Sigmoid colon (tissue), 4 donors: ENCODE data around the gene DTNA.

Experiments used
- CTCF ChIP-seq, 4 experiments: fragments of 450-650 bp in 3 of 4; fragments of 200-600 bp in 1 of 4; IDR thresholded peaks; one replicate each; pipeline ENCODE4 v1.5.1; 2016 to 2019; ENCODE audit warnings: antibody characterized with exemption in 4 of 4, mild to moderate bottlenecking in 3 of 4, moderate library complexity in 2 of 4
- EP300 ChIP-seq, 4 donors: sonication (generic); formaldehyde crosslinking; IDR thresholded peaks; one replicate each; pipeline ENCODE4 v1.6.1; 2017; ENCODE audit warnings: antibody characterized with exemption in 4 of 4
- POLR2A ChIP-seq, 2 donors: fragments of 450-650 bp; IDR thresholded peaks; one replicate each; pipeline ENCODE4 v1.6.1; 2016; ENCODE audit warnings: antibody characterized with exemption in 2 of 2, mild to moderate bottlenecking in 2 of 2, moderate library complexity in 2 of 2
- POLR2AphosphoS5 ChIP-seq, 4 donors: sonication (generic); formaldehyde crosslinking; IDR thresholded peaks; one replicate each; pipeline ENCODE4 v1.6.1; 2017; ENCODE audit warnings: antibody characterized with exemption in 4 of 4

GRCh38 chr18:34729740-34730355, 19.8 kb downstream of the DTNA start:
- TF ChIP-seq POLR2AphosphoS5 (IDR thresholded peaks at IDR 0.05) (peak in 2 of 4 donors; percentile 27 to 49), CTCF (IDR thresholded peaks at IDR 0.05) (no peak), POLR2A (IDR thresholded peaks at IDR 0.05) (no peak), EP300 (IDR thresholded peaks at IDR 0.05) (peak in 2 of 4 donors; percentile 17 to 58)
